SU-DHL-6 (cell line): ENCODE data around the gene RAD51B.

ENCODE experiments used
- H2AFZ ChIP-seq: fragments of 200-600 bp; sonication (generic); 2 replicates; pipeline ENCODE4 v1.6.1; 2014; ENCODE audit warnings: low read depth, mild to moderate bottlenecking, moderate library complexity, mixed read lengths, antibody characterized with exemption, low read length; ENCODE audit not compliant: severe bottlenecking
- H3F3A ChIP-seq: fragments of 200-600 bp; shearing (Covaris generic); 2 replicates; pipeline ENCODE4 v1.6.0; 2016; ENCODE audit warnings: antibody characterized with exemption, mild to moderate bottlenecking; ENCODE audit not compliant: insufficient read depth
- H3K27ac ChIP-seq: fragments of 200-600 bp; sonication (generic); 2 replicates; pipeline ENCODE4 v1.5.1; 2016; ENCODE audit warnings: low read depth, mild to moderate bottlenecking, low read length, moderate library complexity, mixed read lengths
- H3K27me3 ChIP-seq: fragments of 200-600 bp; sonication (generic), shearing (Covaris generic); 2 replicates; pipeline ENCODE4 v1.6.0; 2014; ENCODE audit warnings: mild to moderate bottlenecking, low read length
- H3K36me3 ChIP-seq: fragments of 200-600 bp; sonication (generic); 2 replicates; pipeline ENCODE4 v1.6.1; 2014; ENCODE audit warnings: mild to moderate bottlenecking, low read length, mixed read lengths
- H3K4me2 ChIP-seq: fragments of 300-600, 200-600 bp; shearing (Covaris generic), sonication (generic); 2 replicates; pipeline ENCODE4 v1.6.0; 2014; ENCODE audit warnings: low read length, low read depth, mild to moderate bottlenecking; ENCODE audit not compliant: poor library complexity, severe bottlenecking
- H3K4me3 ChIP-seq: fragments of 200-600 bp; sonication (generic); 2 replicates; pipeline ENCODE4 v1.5.1; 2014; ENCODE audit warnings: antibody characterized with exemption, low read length, mild to moderate bottlenecking, mixed read lengths; ENCODE audit not compliant: insufficient read depth, poor library complexity, severe bottlenecking
- H3K79me2 ChIP-seq: fragments of 200-600 bp; sonication (generic); 2 replicates; pipeline ENCODE4 v1.6.1; 2014; ENCODE audit warnings: mild to moderate bottlenecking, low read length, moderate library complexity; ENCODE audit not compliant: insufficient read depth
- H3K9ac ChIP-seq: fragments of 200-600 bp; sonication (generic); 2 replicates; pipeline ENCODE4 v1.7.0; 2014; ENCODE audit warnings: mild to moderate bottlenecking, low read length
- H3K9me2 ChIP-seq: fragments of 200-600 bp; sonication (generic); replicated peaks from 2 replicates; pipeline ENCODE4 v1.6.1; 2014; ENCODE audit warnings: low read length; ENCODE audit not compliant: insufficient read depth
- H3K9me3 ChIP-seq: fragments of 200-600 bp; sonication (generic); 2 replicates; pipeline ENCODE4 v1.6.1; 2014; ENCODE audit warnings: low read length, mixed read lengths; ENCODE audit not compliant: insufficient read depth
- H4K20me1 ChIP-seq: fragments of 200-600 bp; sonication (generic); 2 replicates; pipeline ENCODE4 v1.6.1; 2014; ENCODE audit warnings: low read depth, mild to moderate bottlenecking, antibody characterized with exemption, low read length, moderate library complexity, mixed read lengths
- CTCF ChIP-seq: fragments of 200-600 bp; sonication (generic); IDR thresholded peaks from one replicate; pipeline ENCODE4 v1.5.1; 2017; ENCODE audit warnings: antibody characterized with exemption, mild to moderate bottlenecking, low read length, moderate library complexity; ENCODE audit not compliant: insufficient read depth, poor library complexity, severe bottlenecking
- EZH2phosphoT487 ChIP-seq: fragments of 200-600 bp; sonication (generic), shearing (Covaris generic); conservative IDR thresholded peaks from 2 replicates; pipeline ENCODE4 v1.6.1; 2018; ENCODE audit warnings: mild to moderate bottlenecking, antibody characterized with exemption, low read length, moderate library complexity, mixed read lengths

RAD51B gene

DNA sequence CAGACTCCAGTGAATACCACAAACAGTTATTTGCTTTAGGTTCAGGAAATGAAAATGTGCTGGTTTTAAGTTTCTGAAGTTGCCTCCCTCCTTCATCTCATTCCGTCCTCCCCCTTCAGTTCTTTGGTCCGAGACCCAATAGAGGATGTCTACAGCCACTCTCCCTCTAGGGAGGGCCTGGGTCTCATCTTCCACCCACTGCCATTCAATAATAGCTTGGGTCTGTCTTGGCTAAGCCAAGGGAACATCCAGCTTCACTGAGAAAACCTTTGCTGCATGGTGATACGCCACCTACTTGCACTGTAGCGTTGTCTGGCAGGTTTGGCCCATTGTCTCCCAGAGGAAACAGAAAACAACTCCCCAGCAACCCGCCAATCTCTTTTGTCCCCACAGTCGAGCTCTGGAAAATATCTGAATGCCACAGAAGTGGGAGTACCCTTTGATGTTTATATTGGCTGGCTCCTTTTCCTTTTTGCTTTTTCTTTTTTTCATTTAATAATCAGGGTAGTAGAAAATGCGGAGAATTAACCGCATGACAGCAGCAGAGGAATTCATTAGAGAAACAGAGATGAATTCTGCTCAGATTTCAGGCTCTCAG is 380.1 kb downstream of the RAD51B start:
- Histone ChIP-seq H3K27me3 (no peaks in the 10 kb centered on the region), H2AFZ (no peak overlapping the region), H3K4me2 (no peak overlapping the region), H3K9ac (no peak overlapping the region), H3K4me3 (no peak overlapping the region), H3K27ac (no peak overlapping the region), H3K9me2 (no peaks in the 10 kb centered on the region), H4K20me1 (no peaks in the 10 kb centered on the region), H3K36me3 (no peaks in the 10 kb centered on the region), H3K79me2 (no peaks in the 10 kb centered on the region), H3K9me3 (no peaks in the 10 kb centered on the region), H3F3A (no peaks in the 10 kb centered on the region)
- TF ChIP-seq CTCF: no peak
- no peak for TF ChIP-seq EZH2phosphoT487

GRCh38 chr14:68203871-68204270 is 384.3 kb downstream of the RAD51B start:
- H3K79me2 ChIP-seq: no peaks in the 10 kb centered on the region
- no peaks in the 10 kb centered on the region for H3K9me2 ChIP-seq
- no peaks in the 10 kb centered on the region for H3F3A ChIP-seq
- no peak overlapping the region for H3K4me3 ChIP-seq
- H3K9me3 ChIP-seq: no peaks in the 10 kb centered on the region
- H3K27ac ChIP-seq: no peak overlapping the region
- H3K4me2 ChIP-seq: no peak overlapping the region
- H4K20me1 ChIP-seq: no peaks in the 10 kb centered on the region
- H3K9ac ChIP-seq: no peak overlapping the region
- H2AFZ ChIP-seq: no peak overlapping the region
- H3K27me3 ChIP-seq: no peaks in the 10 kb centered on the region
- no peak for TF ChIP-seq CTCF
- TF ChIP-seq EZH2phosphoT487: no peak
- H3K36me3 ChIP-seq: no peaks in the 10 kb centered on the region

GRCh38 chr14:68208218-68208617 is 388.6 kb downstream of the RAD51B start:
- Histone ChIP-seq H3K9ac (no peak overlapping the region), H2AFZ (no peak overlapping the region), H3K4me3 (no peak overlapping the region), H3K27me3 (no peaks in the 10 kb centered on the region), H3K9me3 (no peaks in the 10 kb centered on the region), H3K4me2 (no peak overlapping the region), H3K9me2 (no peaks in the 10 kb centered on the region), H3F3A (no peaks in the 10 kb centered on the region), H4K20me1 (no peaks in the 10 kb centered on the region), H3K36me3 (no peaks in the 10 kb centered on the region), H3K27ac (no peak overlapping the region), H3K79me2 (no peaks in the 10 kb centered on the region)
- TF ChIP-seq CTCF (no peak), EZH2phosphoT487 (no peak)
